ENCODE measurements around the gene DOCK1.

DOCK1 gene

GRCh38 chr10:127467811-127468210 is 562.6 kb downstream of the DOCK1 start:
- no peak for DNase-seq (ENCODE audit: low read depth)

- DNase-seq (ENCODE audit: low read depth): no peak
Measured at GRCh38 chr10:127468632-127469031, 563.4 kb downstream of the DOCK1 start.

GRCh38 chr10:127470911-127471310 is 565.7 kb downstream of the DOCK1 start:
- no peak for DNase-seq (ENCODE audit: low read depth)

- DNase-seq (ENCODE audit: low read depth): no peak
Measured at GRCh38 chr10:127472976-127473375, 567.7 kb downstream of the DOCK1 start.

GRCh38 chr10:127474501-127474900 is 569.3 kb downstream of the DOCK1 start:
- DNase-seq (ENCODE audit: low read depth): no peak

GRCh38 chr10:127485153-127485857 is 580.1 kb downstream of the DOCK1 start:
- DNase-seq (ENCODE audit: low read depth): no peak

GRCh38 chr10:127486355-127486754 is 581.1 kb downstream of the DOCK1 start:
- no peak for DNase-seq (ENCODE audit: low read depth)

- no peak for DNase-seq (ENCODE audit: low read depth)
Measured at GRCh38 chr10:127492607-127493250, 587.5 kb downstream of the DOCK1 start.

- no peak for DNase-seq (ENCODE audit: low read depth)
Measured at GRCh38 chr10:127496035-127496434, 590.8 kb downstream of the DOCK1 start.

GRCh38 chr10:127497685-127498084 is 592.5 kb downstream of the DOCK1 start:
- no peak for DNase-seq (ENCODE audit: low read depth)

GRCh38 chr10:127498087-127498486 is 592.9 kb downstream of the DOCK1 start:
- no peak for DNase-seq (ENCODE audit: low read depth)

GRCh38 chr10:127500127-127500526 is 594.9 kb downstream of the DOCK1 start:
- no peak for DNase-seq (ENCODE audit: low read depth)

Data from stimulated activated CD4-positive, alpha-beta T cell treated with anti-CD3 and anti-CD28 coated beads, Interleukin-2, amount 100 ng/mL, for 4 hours (primary cell).